Right lobe of liver (tissue), 6 donors: Measurements from ENCODE around the gene IL21R. TPM values are rescaled to one million over a fixed set of nuclear protein-coding genes. Genes with fewer than 3 reads are reported as not detected.
A peak's percentile ranks its signal among the peaks of the same experiment; 100 is the strongest.

Experiments
- ATAC-seq, 4 donors: fragments of 200-7000 bp; cut with Tn5 transposase; one replicate each; pipeline ENCODE4 v1.9.1; 2020; ENCODE audit warnings: mild to moderate bottlenecking in 4 of 4, moderate library complexity in 4 of 4
- DNase-seq, 3 donors: peaks; one replicate each; pipeline ENCODE4 v3.0.0-alpha.2; 2020
- H3K27ac ChIP-seq, 3 donors: fragments of 200-600 bp; one replicate each; pipeline ENCODE4 v1.8.0; 2022
- H3K27me3 ChIP-seq, 2 donors: fragments of 200-600 bp; one replicate each; pipeline ENCODE4 v1.8.0; 2022
- H3K36me3 ChIP-seq, 4 donors: fragments of 200-600 bp; sonication (generic) in 1 of 4; one replicate each; pipeline versions ENCODE4 v1.5.1 to v1.8.0; 2017 to 2022; ENCODE audit warnings: control low read depth in 1 of 4
- H3K4me1 ChIP-seq, 4 donors: fragments of 200-600 bp; sonication (generic) in 1 of 4; one replicate each; pipeline versions ENCODE4 v1.5.1 to v1.8.0; 2017 to 2022; ENCODE audit warnings: control low read depth in 1 of 4
- H3K4me3 ChIP-seq, 3 donors: fragments of 200-600 bp; one replicate each; pipeline ENCODE4 v1.8.0; 2022
- H3K9me3 ChIP-seq, 4 donors: fragments of 200-600 bp; sonication (generic) in 1 of 4; one replicate each; pipeline versions ENCODE4 v1.5.1 to v1.8.0; 2017 to 2022; ENCODE audit warnings: control low read depth in 1 of 4
- POLR2A ChIP-seq: fragments of 450-650 bp; IDR thresholded peaks from one replicate; pipeline ENCODE4 v1.6.1; 2017; ENCODE audit warnings: antibody characterized with exemption, mild to moderate bottlenecking
- WGBS: methylation state at CpG from one replicate; pipeline ENCODE4 v1.1.6; 2018; ENCODE audit warnings: low coverage, low lambda C conversion rate; ENCODE audit not compliant: insufficient coverage; ENCODE audit errors: missing lambda C conversion rate; 5-methylcytosine and 5-hydroxymethylcytosine counted together
- intact Hi-C, 2 donors: fragments of 100-400 bp; cut with DNase I; formaldehyde crosslinking; loops; one replicate each; pipeline versions ENCODE4 v1.11.2 to v1.14.1; 2022
- total RNA-seq, 6 experiments: library from RNA; depleted of rRNA in 2 of 6; stranded (reverse); fragments of >200 nt in 2 of 6; fragmentation: NEBNext Ultra II Directional in 3 of 6; extraction: Animal tissue kit (Norgen Biotek cat#: 25700) in 3 of 6; gene quantifications; one replicate each; pipeline versions ENCODE4 v1.1.0 to v1.2.4, GENCODE V29; 2016 to 2023
- TF ChIP-seq, protein P1 (sequence below), 4 donors: fragments of 200-600 bp in 3 of 4; fragments of 450-650 bp in 1 of 4; IDR thresholded peaks; one replicate each; pipeline versions ENCODE4 v1.5.1 to v1.8.0; 2016 to 2022; ENCODE audit warnings: antibody characterized with exemption in 4 of 4, mild to moderate bottlenecking in 2 of 4
- donor health status: DM: no; HTN: yes; CAD: no.
- donor health status: DM: no; HTN: no; CAD: no.
- donor health status: DM: no; HTN: no; CAD: no.
- donor health status: DM: no; HTN: yes; CAD: no.
- donor health status: DM: no; HTN: yes; CAD: no.

Gene IL21R
- total RNA-seq, 6 experiments from 2014 or later = 0.09 to 1.3 (median 0.31) TPM

DNA sequence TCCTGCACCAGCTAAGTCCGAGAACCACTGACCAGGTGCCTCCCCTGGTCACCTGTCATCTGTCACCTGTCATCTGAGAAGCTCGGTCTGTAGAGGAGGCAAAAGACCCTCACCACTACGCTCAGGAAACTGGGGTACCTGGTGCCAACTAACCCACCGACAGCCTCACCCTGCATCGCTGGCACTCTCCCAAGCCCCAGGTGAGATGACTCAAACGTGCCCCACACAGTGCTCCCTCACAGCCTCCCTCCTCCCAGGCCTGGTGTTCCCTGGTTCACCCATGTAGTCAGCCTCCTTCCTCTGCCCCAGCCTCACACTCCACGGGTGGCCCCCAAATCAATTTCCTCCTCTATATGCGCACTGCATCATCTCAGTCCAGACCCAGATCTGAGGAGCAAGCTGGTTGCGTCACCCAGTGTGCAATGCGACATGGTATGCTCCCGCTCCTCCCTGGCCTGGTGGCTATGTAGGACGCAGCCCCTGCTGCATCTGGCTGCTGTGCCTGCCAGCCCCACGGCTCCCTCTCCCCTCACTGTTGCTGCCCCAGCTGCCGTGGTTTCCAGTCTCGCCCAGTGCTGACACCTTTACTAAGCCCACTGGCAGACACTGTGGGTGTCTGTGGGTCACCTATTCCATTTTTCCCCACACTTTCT is 79.4 kb downstream of the IL21R start:
- no peak overlapping the region for H3K27ac ChIP-seq
- H3K27me3 ChIP-seq = no peaks in the 10 kb centered on the region
- ATAC-seq = peak in 1 of 4 donors; percentile 9
- no peaks in the 10 kb centered on the region for H3K9me3 ChIP-seq
- WGBS = 84% methylated on average over 7 of the region's 15 CpGs
- DNase-seq = no peak
- peaks cover 0 to 5% (median 0%) of the 10 kb centered on the region in 4 donors for H3K4me1 ChIP-seq
- peaks cover 0 to 84% (median 31%) of the 10 kb centered on the region in 4 donors for H3K36me3 ChIP-seq
- intact Hi-C loops = no loop called here
- no peak overlapping the region for H3K4me3 ChIP-seq
- TF ChIP-seq, protein P1, sequence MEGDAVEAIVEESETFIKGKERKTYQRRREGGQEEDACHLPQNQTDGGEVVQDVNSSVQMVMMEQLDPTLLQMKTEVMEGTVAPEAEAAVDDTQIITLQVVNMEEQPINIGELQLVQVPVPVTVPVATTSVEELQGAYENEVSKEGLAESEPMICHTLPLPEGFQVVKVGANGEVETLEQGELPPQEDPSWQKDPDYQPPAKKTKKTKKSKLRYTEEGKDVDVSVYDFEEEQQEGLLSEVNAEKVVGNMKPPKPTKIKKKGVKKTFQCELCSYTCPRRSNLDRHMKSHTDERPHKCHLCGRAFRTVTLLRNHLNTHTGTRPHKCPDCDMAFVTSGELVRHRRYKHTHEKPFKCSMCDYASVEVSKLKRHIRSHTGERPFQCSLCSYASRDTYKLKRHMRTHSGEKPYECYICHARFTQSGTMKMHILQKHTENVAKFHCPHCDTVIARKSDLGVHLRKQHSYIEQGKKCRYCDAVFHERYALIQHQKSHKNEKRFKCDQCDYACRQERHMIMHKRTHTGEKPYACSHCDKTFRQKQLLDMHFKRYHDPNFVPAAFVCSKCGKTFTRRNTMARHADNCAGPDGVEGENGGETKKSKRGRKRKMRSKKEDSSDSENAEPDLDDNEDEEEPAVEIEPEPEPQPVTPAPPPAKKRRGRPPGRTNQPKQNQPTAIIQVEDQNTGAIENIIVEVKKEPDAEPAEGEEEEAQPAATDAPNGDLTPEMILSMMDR (IDR thresholded peaks at IDR 0.05) = no peak
- no peak for TF ChIP-seq POLR2A

DNA sequence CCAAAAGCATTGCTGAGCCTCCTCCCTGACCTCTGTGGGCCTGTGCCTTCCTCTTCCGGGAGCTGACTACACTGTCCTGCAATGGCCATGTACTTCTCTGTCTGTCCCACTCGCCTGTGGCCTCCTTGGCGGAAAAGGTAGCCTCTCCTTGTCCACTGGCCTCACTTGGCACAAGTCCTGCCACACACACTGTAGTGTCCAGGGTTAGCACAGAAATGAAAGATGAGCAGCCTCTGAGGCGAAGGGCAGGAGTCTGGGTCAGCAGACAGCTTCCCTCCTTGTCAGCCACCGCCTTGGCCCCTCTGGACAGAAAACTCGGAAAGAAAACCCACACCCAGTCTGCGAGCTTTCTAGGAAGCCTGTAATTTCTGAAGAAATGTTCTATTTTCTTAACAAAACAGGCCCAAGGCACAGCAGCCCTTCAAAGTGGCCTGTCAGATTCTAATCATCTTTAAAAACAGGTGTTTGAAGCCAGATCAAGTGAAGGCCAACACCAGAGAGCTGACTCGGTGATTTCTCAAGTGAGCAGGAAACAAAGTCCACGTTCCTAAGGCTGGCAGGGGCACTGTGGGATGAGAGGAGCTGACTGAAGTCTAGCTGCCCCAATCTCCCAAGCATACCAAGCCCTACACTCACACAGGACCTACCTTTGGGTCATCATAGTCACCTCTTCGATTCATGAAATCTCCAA is 80.6 kb downstream of the IL21R start:
- 66% methylated on average over 5 of the region's 10 CpGs for WGBS
- no peaks in the 10 kb centered on the region for H3K9me3 ChIP-seq
- H3K36me3 ChIP-seq = peaks cover 0 to 84% (median 33%) of the 10 kb centered on the region in 4 donors
- DNase-seq (no peak), ATAC-seq (peak in 1 of 4 donors; percentile 63)
- no peak overlapping the region for H3K4me3 ChIP-seq
- no peak for TF ChIP-seq POLR2A
- TF ChIP-seq, protein P1 (IDR thresholded peaks at IDR 0.05) = no peak
- intact Hi-C loops = no loop called here
- no peaks in the 10 kb centered on the region for H3K27me3 ChIP-seq
- no peak overlapping the region for H3K27ac ChIP-seq
- H3K4me1 ChIP-seq = peaks cover 0 to 5% (median 0%) of the 10 kb centered on the region in 4 donors

DNA sequence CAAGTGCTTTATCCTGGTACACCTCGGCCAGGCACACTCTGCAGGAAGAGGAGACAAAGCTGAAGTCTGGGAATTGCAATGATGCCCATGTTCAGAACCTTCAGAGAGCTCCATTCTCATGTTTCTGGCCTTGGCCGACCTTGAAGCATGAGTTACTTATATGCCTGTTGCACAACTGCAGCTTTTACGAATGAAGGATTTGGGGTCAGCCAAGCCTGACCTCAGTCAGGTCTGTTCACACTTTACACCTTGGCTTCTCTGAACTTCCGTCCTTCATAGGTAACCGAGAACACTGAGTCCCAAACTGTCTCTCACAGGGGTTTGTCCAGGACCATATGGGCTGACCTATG is 81.1 kb downstream of the IL21R start:
- Histone ChIP-seq H3K27me3 (no peaks in the 10 kb centered on the region), H3K27ac (no peak overlapping the region), H3K36me3 (peaks cover 0 to 84% (median 33%) of the 10 kb centered on the region in 4 donors), H3K4me1 (peaks cover 0 to 5% (median 0%) of the 10 kb centered on the region in 4 donors), H3K4me3 (no peak overlapping the region), H3K9me3 (no peaks in the 10 kb centered on the region)
- TF ChIP-seq POLR2A = no peak
- TF ChIP-seq, protein P1 (IDR thresholded peaks at IDR 0.05) = no peak
- ATAC-seq (peak in 1 of 4 donors; percentile 40), DNase-seq (no peak)
- intact Hi-C loops = no loop called here
- WGBS = 50% methylated on average over 3 of the region's 5 CpGs

DNA sequence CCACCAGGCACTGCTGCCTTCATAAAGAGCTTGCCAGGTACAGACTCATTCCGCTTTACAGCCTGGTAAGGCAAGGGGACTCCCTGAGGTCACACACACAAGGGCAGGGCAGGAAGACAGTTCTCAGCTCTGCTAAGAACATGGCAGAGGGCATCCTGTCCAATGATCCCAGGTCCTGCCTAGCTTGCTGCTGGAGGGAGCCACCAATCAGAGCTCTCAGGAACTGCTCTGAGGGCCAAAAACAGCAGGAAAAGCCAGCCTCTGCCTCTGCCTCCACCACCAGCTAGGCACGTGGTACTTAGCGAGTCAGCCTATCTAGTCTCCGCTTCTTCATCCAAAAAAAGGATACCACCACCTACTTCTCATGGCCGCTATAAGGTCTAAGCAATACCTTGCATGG is 81.7 kb downstream of the IL21R start:
- intact Hi-C loops = no loop called here
- Histone ChIP-seq H3K36me3 (peaks cover 0 to 84% (median 34%) of the 10 kb centered on the region in 4 donors), H3K9me3 (no peaks in the 10 kb centered on the region), H3K27ac (no peak overlapping the region), H3K4me1 (peaks cover 0 to 5% (median 0%) of the 10 kb centered on the region in 4 donors), H3K27me3 (no peaks in the 10 kb centered on the region), H3K4me3 (no peak overlapping the region)
- 100% methylated on average over 1 of the region's 5 CpGs for WGBS
- TF ChIP-seq, protein P1 (IDR thresholded peaks at IDR 0.05) = no peak
- no peak for TF ChIP-seq POLR2A
- DNase-seq (no peak), ATAC-seq (no peak)
